ENCODE results near the gene SCLY.

DNA sequence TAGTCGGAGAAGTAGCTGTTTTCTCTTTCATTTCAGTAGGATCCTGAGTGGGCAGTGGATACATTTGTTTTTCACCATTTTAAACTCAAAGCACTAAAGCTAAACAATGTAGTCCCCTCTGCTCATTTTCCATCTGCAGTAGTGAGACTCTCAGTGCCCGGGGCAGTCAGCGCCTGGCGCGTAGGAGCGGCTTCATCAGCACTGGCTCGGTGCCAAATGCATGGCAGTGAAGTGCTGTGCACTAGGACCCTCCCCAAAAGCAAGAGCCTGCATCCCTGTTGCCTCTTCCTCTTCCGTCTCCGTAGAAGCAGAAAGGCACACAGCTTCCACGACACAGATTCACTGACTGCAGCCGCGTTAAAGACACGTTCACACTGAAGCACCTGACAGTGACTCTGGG is 20.3 kb downstream of the SCLY start:
- TF ChIP-seq CTCF (IDR thresholded peaks at IDR 0.05) (no peak), POLR2A (IDR thresholded peaks at IDR 0.05) (no peak), EP300 (IDR thresholded peaks at IDR 0.05) (no peak)
